ENCODE data around the gene MEST. TPM values are rescaled to one million over a fixed set of nuclear protein-coding genes. Genes with fewer than 3 reads are reported as not detected.

The MEST gene
- total RNA-seq, 1 experiment from 2014 or later, result 34.3 TPM

DNA sequence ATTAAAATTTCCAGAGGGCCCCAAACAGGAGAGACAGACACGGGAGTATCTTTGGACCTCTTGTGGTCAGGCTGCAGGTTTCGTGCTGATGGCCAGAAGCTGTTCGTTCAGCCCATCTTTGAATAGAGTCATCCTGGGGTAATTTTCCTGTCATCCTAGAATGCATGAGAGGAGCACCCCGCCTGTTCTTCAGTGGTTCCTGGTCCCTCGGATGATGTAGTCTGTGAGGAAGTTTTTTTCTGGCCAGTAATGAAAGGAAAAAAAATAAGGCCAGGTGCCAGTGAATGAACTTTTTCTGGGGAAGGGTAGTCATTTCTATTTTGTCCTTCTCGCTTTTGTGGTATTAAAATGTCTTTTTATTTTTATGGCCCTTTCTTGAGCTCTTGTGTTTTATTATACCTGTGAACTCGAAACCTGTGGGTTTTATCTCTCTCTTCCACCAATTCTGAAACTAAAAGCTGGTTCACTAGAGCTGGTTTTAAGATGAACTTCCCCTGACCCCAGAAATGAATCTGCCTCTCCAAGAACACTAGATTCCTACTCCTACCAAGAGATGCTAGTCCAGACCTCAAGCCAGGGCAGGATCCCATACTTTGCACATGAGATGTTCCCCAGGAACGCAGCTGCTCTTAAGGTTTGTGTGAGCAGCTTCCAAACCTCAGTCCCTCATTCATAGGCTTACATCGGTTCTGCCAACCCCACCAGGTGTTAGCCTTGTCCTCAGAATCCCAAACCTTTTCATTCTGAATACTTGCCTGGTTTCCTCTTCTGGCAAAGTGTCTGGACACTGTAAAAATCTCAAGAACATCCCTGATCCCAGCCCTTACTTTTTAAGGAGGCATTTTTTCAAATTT, 15.4 kb upstream of the MEST start:
- no peaks in the 10 kb centered on the region for H3K36me3 ChIP-seq (ENCODE audit: insufficient read depth, low read length)
- peaks cover 5% of the 10 kb centered on the region; the same call in 1 of the 2 replicates for H3K4me1 ChIP-seq (ENCODE audit: low read length)
- no peak overlapping the region for H3K9ac ChIP-seq (ENCODE audit: low read length)
- DNase-seq, result no peak
- H3K79me2 ChIP-seq (ENCODE audit: low read length), result no peaks in the 10 kb centered on the region
- H4K20me1 ChIP-seq (ENCODE audit: insufficient read depth, low read depth, low read length), result no peaks in the 10 kb centered on the region
- H3K9me3 ChIP-seq (ENCODE audit: low read length), result no peaks in the 10 kb centered on the region
- no peak overlapping the region for H2AFZ ChIP-seq (ENCODE audit: low read length)
- no peak overlapping the region for H3K4me3 ChIP-seq (ENCODE audit: low read length)
- H3K27me3 ChIP-seq (ENCODE audit: low read length), result no peaks in the 10 kb centered on the region; the same call in 1 of the 2 replicates
- no peak overlapping the region for H3K4me2 ChIP-seq (ENCODE audit: low read depth, low read length, poor library complexity, severe bottlenecking)
- H3K9me2 ChIP-seq (replicated peaks; ENCODE audit: insufficient read depth, low read length), result no peaks in the 10 kb centered on the region
- no peak overlapping the region for H3K27ac ChIP-seq (ENCODE audit: low read length)

GRCh38 chr7:130478991-130479390, 12.9 kb upstream of the MEST start:
- Histone ChIP-seq H3K9ac (ENCODE audit: low read length) (no peak overlapping the region), H3K9me3 (ENCODE audit: low read length) (no peaks in the 10 kb centered on the region), H3K4me2 (ENCODE audit: low read depth, low read length, poor library complexity, severe bottlenecking) (no peak overlapping the region), H3K27ac (ENCODE audit: low read length) (no peak overlapping the region), H3K4me1 (ENCODE audit: low read length) (no peaks in the 10 kb centered on the region), H3K9me2 (replicated peaks; ENCODE audit: insufficient read depth, low read length) (no peaks in the 10 kb centered on the region), H3K36me3 (ENCODE audit: insufficient read depth, low read length) (no peaks in the 10 kb centered on the region), H3K79me2 (ENCODE audit: low read length) (no peaks in the 10 kb centered on the region), H3K27me3 (ENCODE audit: low read length) (no peaks in the 10 kb centered on the region; the same call in 1 of the 2 replicates), H3K4me3 (ENCODE audit: low read length) (no peak overlapping the region), H4K20me1 (ENCODE audit: insufficient read depth, low read depth, low read length) (no peaks in the 10 kb centered on the region), H2AFZ (ENCODE audit: low read length) (no peak overlapping the region)
- no peak for DNase-seq

DNA sequence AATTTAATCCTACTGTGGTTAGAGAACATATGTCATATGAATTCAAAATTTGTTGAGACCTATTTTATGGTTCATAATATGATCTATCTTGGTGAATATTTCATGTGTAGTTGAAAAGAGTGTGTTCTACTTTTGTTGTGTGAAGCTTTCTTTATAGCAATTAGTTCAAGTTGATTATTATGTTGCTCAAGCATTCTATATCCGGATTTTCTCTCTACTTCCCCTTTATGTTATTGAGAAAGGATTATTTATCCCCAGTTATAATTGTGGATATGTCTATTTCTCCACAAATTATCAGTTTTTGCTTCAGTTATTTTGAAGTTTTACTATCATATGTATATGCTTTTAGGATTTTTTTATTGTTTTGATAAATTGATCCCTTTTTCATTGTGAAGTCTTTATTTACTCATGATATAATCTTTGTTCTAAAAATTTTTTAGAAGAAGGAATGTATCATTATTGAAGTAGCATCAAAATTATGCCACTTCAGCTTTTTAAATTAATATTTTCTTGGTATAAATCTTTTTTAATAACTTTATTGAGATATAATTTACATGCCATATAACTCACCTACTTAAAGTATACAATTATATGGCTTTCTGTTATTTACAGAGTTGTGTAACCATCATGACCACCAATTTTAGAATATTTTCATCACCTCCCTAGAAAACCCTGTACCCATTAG, 12.0 kb upstream of the MEST start:
- no peak overlapping the region for H2AFZ ChIP-seq (ENCODE audit: low read length)
- H3K4me3 ChIP-seq (ENCODE audit: low read length), result no peak overlapping the region
- H4K20me1 ChIP-seq (ENCODE audit: insufficient read depth, low read depth, low read length), result no peaks in the 10 kb centered on the region
- H3K9ac ChIP-seq (ENCODE audit: low read length), result no peak overlapping the region
- H3K36me3 ChIP-seq (ENCODE audit: insufficient read depth, low read length), result no peaks in the 10 kb centered on the region
- no peaks in the 10 kb centered on the region for H3K9me2 ChIP-seq (replicated peaks; ENCODE audit: insufficient read depth, low read length)
- 0 out of 2 replicates have a peak, but pooled peaks cover 5% of the 10 kb centered on the region for H3K4me1 ChIP-seq (ENCODE audit: low read length)
- no peaks in the 10 kb centered on the region for H3K9me3 ChIP-seq (ENCODE audit: low read length)
- no peak overlapping the region for H3K4me2 ChIP-seq (ENCODE audit: low read depth, low read length, poor library complexity, severe bottlenecking)
- DNase-seq, result no peak
- no peaks in the 10 kb centered on the region; the same call in 1 of the 2 replicates for H3K27me3 ChIP-seq (ENCODE audit: low read length)
- no peak overlapping the region for H3K27ac ChIP-seq (ENCODE audit: low read length)
- no peaks in the 10 kb centered on the region for H3K79me2 ChIP-seq (ENCODE audit: low read length)

GRCh38 chr7:130481898-130482297, 10.0 kb upstream of the MEST start:
- Histone ChIP-seq H3K9me3 (ENCODE audit: low read length) (no peaks in the 10 kb centered on the region), H3K9ac (ENCODE audit: low read length) (no peak overlapping the region), H3K79me2 (ENCODE audit: low read length) (peaks cover 6% of the 10 kb centered on the region), H2AFZ (ENCODE audit: low read length) (no peak overlapping the region), H3K4me2 (ENCODE audit: low read depth, low read length, poor library complexity, severe bottlenecking) (no peak overlapping the region), H3K27ac (ENCODE audit: low read length) (no peak overlapping the region), H4K20me1 (ENCODE audit: insufficient read depth, low read depth, low read length) (no peaks in the 10 kb centered on the region), H3K9me2 (replicated peaks; ENCODE audit: insufficient read depth, low read length) (no peaks in the 10 kb centered on the region), H3K4me1 (ENCODE audit: low read length) (peaks cover 16% of the 10 kb centered on the region), H3K27me3 (ENCODE audit: low read length) (no peaks in the 10 kb centered on the region; the same call in 1 of the 2 replicates), H3K36me3 (ENCODE audit: insufficient read depth, low read length) (no peaks in the 10 kb centered on the region), H3K4me3 (ENCODE audit: low read length) (no peak overlapping the region)
- no peak for DNase-seq

GRCh38 chr7:130483031-130483430, 8.9 kb upstream of the MEST start:
- Histone ChIP-seq H3K79me2 (ENCODE audit: low read length) (peaks cover 13% of the 10 kb centered on the region), H3K9ac (ENCODE audit: low read length) (no peak overlapping the region), H2AFZ (ENCODE audit: low read length) (no peak overlapping the region), H3K36me3 (ENCODE audit: insufficient read depth, low read length) (no peaks in the 10 kb centered on the region), H3K9me3 (ENCODE audit: low read length) (no peaks in the 10 kb centered on the region), H3K4me2 (ENCODE audit: low read depth, low read length, poor library complexity, severe bottlenecking) (no peak overlapping the region), H4K20me1 (ENCODE audit: insufficient read depth, low read depth, low read length) (no peaks in the 10 kb centered on the region), H3K27ac (ENCODE audit: low read length) (no peak overlapping the region), H3K27me3 (ENCODE audit: low read length) (no peaks in the 10 kb centered on the region; the same call in 1 of the 2 replicates), H3K4me1 (ENCODE audit: low read length) (peaks cover 23% of the 10 kb centered on the region), H3K4me3 (ENCODE audit: low read length) (no peak overlapping the region), H3K9me2 (replicated peaks; ENCODE audit: insufficient read depth, low read length) (no peaks in the 10 kb centered on the region)
- no peak for DNase-seq

GRCh38 chr7:130485734-130486113, 6.2 kb upstream of the MEST start:
- H3K36me3 ChIP-seq (ENCODE audit: insufficient read depth, low read length), result no peaks in the 10 kb centered on the region
- DNase-seq, result no peak
- no peaks in the 10 kb centered on the region for H3K27me3 ChIP-seq (ENCODE audit: low read length)
- H2AFZ ChIP-seq (ENCODE audit: low read length), result 0 out of 2 replicates have a peak overlapping the region, but pooled peaks have one; percentile 25
- no peaks in the 10 kb centered on the region for H4K20me1 ChIP-seq (ENCODE audit: insufficient read depth, low read depth, low read length)
- H3K27ac ChIP-seq (ENCODE audit: low read length), result no peak overlapping the region
- no peaks in the 10 kb centered on the region for H3K9me2 ChIP-seq (replicated peaks; ENCODE audit: insufficient read depth, low read length)
- no peak overlapping the region for H3K9ac ChIP-seq (ENCODE audit: low read length)
- peak overlapping the region; percentile 76 for H3K4me2 ChIP-seq (ENCODE audit: low read depth, low read length, poor library complexity, severe bottlenecking)
- peaks cover 29% of the 10 kb centered on the region for H3K4me1 ChIP-seq (ENCODE audit: low read length)
- H3K79me2 ChIP-seq (ENCODE audit: low read length), result peaks cover 29% of the 10 kb centered on the region
- H3K4me3 ChIP-seq (ENCODE audit: low read length), result peak overlapping the region; percentile 74; the same call in 1 of the 2 replicates
- no peaks in the 10 kb centered on the region for H3K9me3 ChIP-seq (ENCODE audit: low read length)

- Histone ChIP-seq H3K9ac (ENCODE audit: low read length) (peak overlapping the region; percentile 69), H3K9me3 (ENCODE audit: low read length) (no peaks in the 10 kb centered on the region), H3K27me3 (ENCODE audit: low read length) (no peaks in the 10 kb centered on the region), H2AFZ (ENCODE audit: low read length) (peak overlapping the region; percentile 84), H3K36me3 (ENCODE audit: insufficient read depth, low read length) (no peaks in the 10 kb centered on the region), H3K4me3 (ENCODE audit: low read length) (peak overlapping the region; percentile 74), H3K4me2 (ENCODE audit: low read depth, low read length, poor library complexity, severe bottlenecking) (peak overlapping the region; percentile 76), H3K4me1 (ENCODE audit: low read length) (peaks cover 29% of the 10 kb centered on the region), H3K79me2 (ENCODE audit: low read length) (peaks cover 36% of the 10 kb centered on the region), H3K9me2 (replicated peaks; ENCODE audit: insufficient read depth, low read length) (no peaks in the 10 kb centered on the region), H4K20me1 (ENCODE audit: insufficient read depth, low read depth, low read length) (no peaks in the 10 kb centered on the region), H3K27ac (ENCODE audit: low read length) (no peak overlapping the region)
- peak; percentile 94 for DNase-seq
Observed at GRCh38 chr7:130486114-130486953, 5.6 kb upstream of the MEST start.
